Measurements from ENCODE around the gene ANKRD45.
"Not testable (repeated sequence)": the region's sequence is repeated elsewhere in the genome, so short reads cannot be mapped to it uniquely, and the experiment has no call there.

The ANKRD45 gene

DNA sequence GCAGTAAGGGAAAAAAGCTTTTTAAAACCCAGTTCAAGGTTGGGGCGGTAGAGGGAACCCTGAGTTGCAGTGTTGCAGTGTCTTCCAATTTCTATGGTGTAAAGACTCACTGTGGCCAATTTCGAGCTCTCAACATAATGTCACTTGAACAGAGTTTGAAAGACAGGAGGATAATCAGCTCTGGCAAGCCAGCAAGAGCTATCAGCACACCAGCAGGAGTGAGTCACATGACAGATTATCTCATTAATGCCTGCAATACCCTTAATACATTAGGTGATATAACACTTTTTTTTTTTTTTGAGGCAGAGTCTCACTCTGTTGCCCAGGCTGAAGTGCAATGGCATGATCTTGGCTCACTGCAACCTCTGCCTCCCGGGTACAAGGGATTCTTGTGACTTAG, 89.6 kb downstream of the ANKRD45 start:
- Histone ChIP-seq H3K27me3 (ENCODE audit: insufficient read depth, low read length) (peaks cover 15% of the 10 kb centered on the region), H3K27ac (ENCODE audit: low read depth, low read length) (no peak overlapping the region), H3K4me1 (ENCODE audit: control insufficient read depth, insufficient read depth, low read length, unreplicated experiment) (no peaks in the 10 kb centered on the region), H3K79me2 (ENCODE audit: control insufficient read depth, insufficient read depth, low read length, unreplicated experiment) (no peaks in the 10 kb centered on the region), H2AFZ (ENCODE audit: low read length, unreplicated experiment) (no peak overlapping the region), H3K36me3 (ENCODE audit: insufficient read depth, low read length) (no peaks in the 10 kb centered on the region), H3K4me3 (ENCODE audit: low read depth, low read length) (no peak overlapping the region)

DNA sequence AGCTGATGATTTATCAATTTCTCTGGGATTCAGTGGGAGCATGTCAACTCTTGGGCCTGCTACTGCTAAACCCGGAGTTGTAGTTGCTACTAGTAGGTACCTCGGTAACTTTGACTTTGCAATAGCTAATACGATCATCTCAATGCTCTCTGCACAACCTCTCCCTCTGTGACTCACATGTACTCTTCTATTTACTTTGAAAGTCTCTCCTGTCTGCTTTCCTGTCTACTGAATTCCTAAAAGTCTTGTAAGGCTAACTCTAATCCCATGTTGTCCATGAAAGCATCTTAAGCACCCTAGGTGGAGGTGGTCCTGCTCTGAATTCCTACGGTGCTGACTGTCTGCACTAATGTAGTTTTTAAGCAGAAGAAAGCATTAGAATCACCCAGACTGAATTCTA, 96.1 kb downstream of the ANKRD45 start:
- Histone ChIP-seq H3K79me2 (ENCODE audit: control insufficient read depth, insufficient read depth, low read length, unreplicated experiment) (no peaks in the 10 kb centered on the region), H3K4me3 (ENCODE audit: low read depth, low read length) (no peak overlapping the region), H2AFZ (ENCODE audit: low read length, unreplicated experiment) (no peak overlapping the region), H3K27me3 (ENCODE audit: insufficient read depth, low read length) (peaks cover 10% of the 10 kb centered on the region), H3K36me3 (ENCODE audit: insufficient read depth, low read length) (no peaks in the 10 kb centered on the region), H3K4me1 (ENCODE audit: control insufficient read depth, insufficient read depth, low read length, unreplicated experiment) (no peaks in the 10 kb centered on the region), H3K27ac (ENCODE audit: low read depth, low read length) (no peak overlapping the region)

DNA sequence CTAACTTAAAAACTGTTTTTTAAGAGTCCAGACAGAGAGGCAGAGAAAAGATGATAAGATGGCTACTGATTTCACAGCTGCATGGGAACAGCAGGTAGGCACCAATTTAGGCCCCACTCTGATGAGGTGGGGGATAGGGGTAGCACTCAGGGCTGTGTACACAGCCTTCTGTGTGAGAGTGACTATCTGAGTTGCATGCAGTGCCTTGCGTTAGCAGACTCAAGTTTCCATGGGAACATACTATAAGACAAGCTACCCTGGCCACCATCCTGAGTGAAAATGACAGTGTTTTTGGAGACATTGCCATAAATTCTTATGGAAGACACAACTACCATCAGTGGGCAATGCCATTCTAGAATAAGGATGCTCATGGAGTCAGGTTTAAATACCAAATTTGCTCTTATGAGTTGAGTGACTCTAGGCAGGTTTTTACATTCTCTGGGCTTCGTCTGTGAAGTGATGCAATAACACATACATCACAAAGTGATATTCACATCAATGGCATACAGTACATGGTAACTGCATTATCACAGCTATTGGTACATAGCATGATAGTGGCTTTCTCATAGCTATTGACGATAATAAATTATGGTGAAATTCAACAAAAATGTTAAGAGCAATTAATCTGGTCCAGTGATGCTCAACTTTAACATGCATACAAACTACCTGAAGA, 97.3 kb downstream of the ANKRD45 start:
- H3K27ac ChIP-seq (ENCODE audit: low read depth, low read length) = no peak overlapping the region
- H3K79me2 ChIP-seq (ENCODE audit: control insufficient read depth, insufficient read depth, low read length, unreplicated experiment) = no peaks in the 10 kb centered on the region
- no peak overlapping the region for H3K4me3 ChIP-seq (ENCODE audit: low read depth, low read length)
- H3K27me3 ChIP-seq (ENCODE audit: insufficient read depth, low read length) = peaks cover 12% of the 10 kb centered on the region; the same call in 1 of the 2 replicates
- H3K4me1 ChIP-seq (ENCODE audit: control insufficient read depth, insufficient read depth, low read length, unreplicated experiment) = no peaks in the 10 kb centered on the region
- H3K36me3 ChIP-seq (ENCODE audit: insufficient read depth, low read length) = no peaks in the 10 kb centered on the region
- H2AFZ ChIP-seq (ENCODE audit: low read length, unreplicated experiment) = no peak overlapping the region

DNA sequence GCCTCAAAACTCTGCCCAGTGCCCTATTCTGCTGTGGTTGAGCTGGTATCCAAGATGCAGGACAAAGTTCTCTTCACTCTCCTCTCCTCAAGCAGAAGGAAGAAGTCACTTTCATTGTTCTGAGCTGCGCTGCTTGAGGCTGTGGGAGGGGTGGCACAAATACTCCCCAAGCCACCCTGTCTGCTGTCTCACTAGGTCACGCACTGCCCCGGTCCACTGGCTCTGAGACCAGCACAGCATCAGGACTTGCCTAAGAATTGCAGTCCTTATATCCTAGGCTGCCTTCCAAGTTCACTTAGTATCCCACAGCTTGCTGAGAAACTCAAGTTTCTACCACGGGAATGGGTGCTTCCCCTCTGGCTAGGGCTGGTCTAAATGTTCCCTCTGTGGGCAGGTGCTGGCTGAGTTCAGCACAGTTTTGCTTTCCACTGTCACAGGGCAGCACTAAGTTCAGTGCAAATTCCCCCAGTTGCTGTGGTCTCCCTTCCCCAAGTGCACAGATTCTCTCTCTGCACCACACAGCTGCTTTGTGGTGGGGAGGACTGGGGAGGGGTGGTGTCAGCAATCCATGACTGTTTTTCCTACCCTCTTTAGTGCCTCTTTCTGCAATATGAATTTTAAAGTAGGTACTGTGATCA, 99.2 kb downstream of the ANKRD45 start:
- Histone ChIP-seq H3K4me3 (ENCODE audit: low read depth, low read length) (no peak overlapping the region), H3K27me3 (ENCODE audit: insufficient read depth, low read length) (peaks cover 14% of the 10 kb centered on the region; the same call in 1 of the 2 replicates), H3K4me1 (ENCODE audit: control insufficient read depth, insufficient read depth, low read length, unreplicated experiment) (no peaks in the 10 kb centered on the region), H3K36me3 (ENCODE audit: insufficient read depth, low read length) (no peaks in the 10 kb centered on the region), H3K27ac (ENCODE audit: low read depth, low read length) (no peak overlapping the region), H3K79me2 (ENCODE audit: control insufficient read depth, insufficient read depth, low read length, unreplicated experiment) (no peaks in the 10 kb centered on the region), H2AFZ (ENCODE audit: low read length, unreplicated experiment) (no peak overlapping the region)

DNA sequence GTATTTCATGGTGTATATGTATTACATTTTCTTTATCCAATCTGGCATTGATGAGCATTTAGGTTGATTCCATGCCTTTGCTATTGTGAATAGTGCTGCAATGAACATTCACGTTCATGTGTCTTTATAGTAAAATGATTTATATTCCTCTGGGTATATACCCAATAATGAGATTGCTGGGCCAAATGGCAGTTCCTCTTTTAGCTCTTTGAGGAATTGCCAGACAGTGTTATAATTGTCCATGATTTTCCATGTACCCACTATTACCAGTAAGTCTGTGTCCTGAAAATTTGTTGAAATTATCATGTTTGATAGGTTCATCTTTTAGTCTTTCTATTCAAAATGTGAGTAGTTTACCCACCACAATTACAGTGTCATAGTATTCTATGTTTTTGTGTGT, 101.2 kb downstream of the ANKRD45 start:
- Histone ChIP-seq H3K4me1 (ENCODE audit: control insufficient read depth, insufficient read depth, low read length, unreplicated experiment) (no peaks in the 10 kb centered on the region), H3K36me3 (ENCODE audit: insufficient read depth, low read length) (no peaks in the 10 kb centered on the region), H3K27me3 (ENCODE audit: insufficient read depth, low read length) (peaks cover 14% of the 10 kb centered on the region; the same call in 1 of the 2 replicates), H3K79me2 (ENCODE audit: control insufficient read depth, insufficient read depth, low read length, unreplicated experiment) (no peaks in the 10 kb centered on the region), H3K27ac (ENCODE audit: low read depth, low read length) (no peak overlapping the region), H2AFZ (ENCODE audit: low read length, unreplicated experiment) (no peak overlapping the region), H3K4me3 (ENCODE audit: low read depth, low read length) (no peak overlapping the region)

DNA sequence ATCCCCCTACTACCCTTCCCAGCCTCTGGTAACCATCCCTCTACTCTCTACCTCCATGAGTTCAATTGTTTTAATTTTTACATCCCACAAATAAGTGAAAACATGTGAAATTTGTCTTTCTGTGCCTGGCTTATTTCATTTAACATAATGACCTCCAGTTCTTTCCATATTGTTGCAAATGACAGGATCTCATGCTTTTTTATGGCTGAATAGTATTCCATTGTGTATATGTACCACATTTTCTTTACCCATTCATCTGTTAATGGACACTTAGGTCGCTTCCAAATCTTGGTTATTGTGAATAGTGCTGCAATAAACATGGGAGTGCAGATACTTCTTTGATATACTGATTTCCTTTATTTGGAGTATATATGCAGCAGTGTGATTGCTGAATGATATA, 105.8 kb downstream of the ANKRD45 start:
- not testable (repeated sequence) for H2AFZ ChIP-seq (ENCODE audit: low read length, unreplicated experiment); H3K27ac ChIP-seq (ENCODE audit: low read depth, low read length); H3K4me3 ChIP-seq (ENCODE audit: low read depth, low read length); H3K4me1 ChIP-seq (ENCODE audit: control insufficient read depth, insufficient read depth, low read length, unreplicated experiment); H3K36me3 ChIP-seq (ENCODE audit: insufficient read depth, low read length); H3K79me2 ChIP-seq (ENCODE audit: control insufficient read depth, insufficient read depth, low read length, unreplicated experiment)
- peaks cover 14% of the 10 kb centered on the region; the same call in 1 of the 2 replicates for H3K27me3 ChIP-seq (ENCODE audit: insufficient read depth, low read length)

DNA sequence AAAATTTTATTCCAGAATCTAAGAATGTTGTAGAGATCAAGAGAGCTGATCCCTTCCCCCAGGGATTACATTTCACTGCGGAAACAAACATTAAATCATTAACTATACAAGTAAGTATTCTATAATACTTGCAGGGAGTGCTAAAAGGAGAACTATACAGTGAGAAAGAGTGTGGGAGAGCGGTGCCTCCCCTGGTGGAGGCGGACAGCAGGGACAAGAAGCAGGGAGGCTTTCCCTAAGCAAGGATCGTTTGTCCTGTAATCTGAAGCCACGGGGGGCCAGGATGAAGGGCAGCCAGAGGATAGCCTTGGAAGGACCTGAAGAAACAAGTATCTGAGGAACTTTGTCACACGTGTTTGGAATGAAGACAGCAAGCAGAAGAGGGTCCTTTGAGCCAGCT, 106.8 kb downstream of the ANKRD45 start:
- Histone ChIP-seq H3K27ac (ENCODE audit: low read depth, low read length) (no peak overlapping the region), H3K36me3 (ENCODE audit: insufficient read depth, low read length) (no peaks in the 10 kb centered on the region), H3K79me2 (ENCODE audit: control insufficient read depth, insufficient read depth, low read length, unreplicated experiment) (no peaks in the 10 kb centered on the region), H2AFZ (ENCODE audit: low read length, unreplicated experiment) (no peak overlapping the region), H3K27me3 (ENCODE audit: insufficient read depth, low read length) (peaks cover 10% of the 10 kb centered on the region; the same call in 1 of the 2 replicates), H3K4me1 (ENCODE audit: control insufficient read depth, insufficient read depth, low read length, unreplicated experiment) (no peaks in the 10 kb centered on the region), H3K4me3 (ENCODE audit: low read depth, low read length) (no peak overlapping the region)

DNA sequence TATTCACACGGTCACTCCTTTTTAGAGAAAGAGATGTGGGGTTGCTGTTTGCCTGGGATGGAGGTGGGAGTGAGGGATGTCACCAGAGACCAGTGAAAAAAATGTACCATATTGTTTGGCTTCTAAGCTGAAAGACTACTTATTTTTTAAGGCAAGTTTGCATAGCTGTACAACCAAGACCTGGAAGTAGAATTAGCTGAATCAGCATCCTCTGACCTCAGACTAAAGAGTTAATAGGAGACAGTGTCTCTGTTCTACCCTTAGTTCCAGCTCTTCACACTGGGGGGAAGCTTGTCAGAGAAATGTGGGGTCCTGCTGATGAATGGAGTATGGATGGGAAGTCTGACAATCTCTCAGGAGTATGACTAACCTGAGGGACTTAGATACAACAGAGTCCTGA, 108.4 kb downstream of the ANKRD45 start:
- H3K27me3 ChIP-seq (ENCODE audit: insufficient read depth, low read length) = no peaks in the 10 kb centered on the region; the same call in 1 of the 2 replicates
- no peaks in the 10 kb centered on the region for H3K36me3 ChIP-seq (ENCODE audit: insufficient read depth, low read length)
- no peak overlapping the region for H2AFZ ChIP-seq (ENCODE audit: low read length, unreplicated experiment)
- H3K27ac ChIP-seq (ENCODE audit: low read depth, low read length) = no peak overlapping the region
- no peaks in the 10 kb centered on the region for H3K79me2 ChIP-seq (ENCODE audit: control insufficient read depth, insufficient read depth, low read length, unreplicated experiment)
- no peaks in the 10 kb centered on the region for H3K4me1 ChIP-seq (ENCODE audit: control insufficient read depth, insufficient read depth, low read length, unreplicated experiment)
- H3K4me3 ChIP-seq (ENCODE audit: low read depth, low read length) = no peak overlapping the region

DNA sequence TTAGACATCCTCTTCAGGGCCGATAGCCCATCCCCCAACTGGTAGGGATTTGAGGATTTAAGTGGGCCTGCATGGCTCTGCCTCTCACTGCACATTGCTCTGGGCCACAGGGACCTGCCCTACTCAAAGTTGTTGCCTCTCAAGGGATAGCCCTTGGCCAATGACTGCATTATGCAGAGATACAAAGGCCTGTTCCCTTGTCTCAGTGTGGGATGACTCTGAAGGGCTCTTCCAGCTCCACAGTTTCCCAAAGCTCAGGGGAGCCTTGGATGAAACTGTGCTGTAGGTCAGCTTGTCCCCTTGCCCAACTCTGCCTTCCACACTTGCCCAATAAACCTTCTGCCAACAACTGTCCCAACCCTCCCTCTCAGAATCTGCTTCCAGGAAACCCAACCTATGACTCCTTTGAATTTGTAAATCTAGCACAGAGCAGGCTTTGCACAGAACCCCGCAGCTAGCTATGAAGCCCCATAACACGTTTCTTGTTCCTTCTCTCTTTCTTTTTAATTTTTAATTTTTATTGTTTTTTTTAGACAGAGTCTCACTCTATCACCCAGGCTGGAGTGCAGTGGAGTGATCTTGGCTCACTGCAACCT, 109.3 kb downstream of the ANKRD45 start:
- Histone ChIP-seq H3K36me3 (ENCODE audit: insufficient read depth, low read length) (no peaks in the 10 kb centered on the region), H3K4me1 (ENCODE audit: control insufficient read depth, insufficient read depth, low read length, unreplicated experiment) (no peaks in the 10 kb centered on the region), H3K4me3 (ENCODE audit: low read depth, low read length) (no peak overlapping the region), H3K79me2 (ENCODE audit: control insufficient read depth, insufficient read depth, low read length, unreplicated experiment) (no peaks in the 10 kb centered on the region), H3K27ac (ENCODE audit: low read depth, low read length) (no peak overlapping the region), H3K27me3 (ENCODE audit: insufficient read depth, low read length) (no peaks in the 10 kb centered on the region), H2AFZ (ENCODE audit: low read length, unreplicated experiment) (no peak overlapping the region)
